Tibial nerve (tissue), 3 donors: ENCODE results near the gene FGFR1OP2.

Experiments
- EP300 ChIP-seq, 2 donors: sonication (generic); formaldehyde crosslinking; IDR thresholded peaks; one replicate each; pipeline ENCODE4 v1.6.1; 2017; ENCODE audit warnings: antibody characterized with exemption in 2 of 2, mild to moderate bottlenecking in 1 of 2
- POLR2A ChIP-seq, 2 donors: fragments of 450-650 bp; IDR thresholded peaks; one replicate each; pipeline ENCODE4 v1.6.1; 2017; ENCODE audit warnings: antibody characterized with exemption in 2 of 2, mild to moderate bottlenecking in 2 of 2, moderate library complexity in 2 of 2

DNA sequence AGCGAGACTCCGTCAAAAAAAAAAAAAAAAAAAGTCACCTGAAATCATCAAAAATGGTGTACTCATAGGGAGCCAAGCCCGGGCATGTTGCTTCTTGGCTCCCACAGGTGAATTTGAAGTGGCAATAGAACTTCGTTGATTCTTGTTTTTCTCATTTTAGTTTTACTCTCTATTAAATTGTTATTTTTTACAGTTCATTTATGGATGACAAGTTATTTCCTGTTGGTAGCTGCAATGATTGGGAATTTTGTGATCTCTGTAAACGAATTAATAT, 74.6 kb downstream of the FGFR1OP2 start:
- TF ChIP-seq POLR2A (IDR thresholded peaks at IDR 0.05) (no peak), EP300 (IDR thresholded peaks at IDR 0.05) (no peak)
